GM04504 (cell line): ENCODE results near the gene ZNF143.
"Not testable (repeated sequence)": the region's sequence is repeated elsewhere in the genome, so short reads cannot be mapped to it uniquely, and the experiment has no call there.

Source experiments
- DNase-seq: peaks from one replicate; pipeline ENCODE4 v3.0.0-alpha.2; 2012; ENCODE audit warnings: low read depth

ZNF143 gene

GRCh38 chr11:9498457-9499078 is 37.8 kb downstream of the ZNF143 start:
- no peak for DNase-seq

DNA sequence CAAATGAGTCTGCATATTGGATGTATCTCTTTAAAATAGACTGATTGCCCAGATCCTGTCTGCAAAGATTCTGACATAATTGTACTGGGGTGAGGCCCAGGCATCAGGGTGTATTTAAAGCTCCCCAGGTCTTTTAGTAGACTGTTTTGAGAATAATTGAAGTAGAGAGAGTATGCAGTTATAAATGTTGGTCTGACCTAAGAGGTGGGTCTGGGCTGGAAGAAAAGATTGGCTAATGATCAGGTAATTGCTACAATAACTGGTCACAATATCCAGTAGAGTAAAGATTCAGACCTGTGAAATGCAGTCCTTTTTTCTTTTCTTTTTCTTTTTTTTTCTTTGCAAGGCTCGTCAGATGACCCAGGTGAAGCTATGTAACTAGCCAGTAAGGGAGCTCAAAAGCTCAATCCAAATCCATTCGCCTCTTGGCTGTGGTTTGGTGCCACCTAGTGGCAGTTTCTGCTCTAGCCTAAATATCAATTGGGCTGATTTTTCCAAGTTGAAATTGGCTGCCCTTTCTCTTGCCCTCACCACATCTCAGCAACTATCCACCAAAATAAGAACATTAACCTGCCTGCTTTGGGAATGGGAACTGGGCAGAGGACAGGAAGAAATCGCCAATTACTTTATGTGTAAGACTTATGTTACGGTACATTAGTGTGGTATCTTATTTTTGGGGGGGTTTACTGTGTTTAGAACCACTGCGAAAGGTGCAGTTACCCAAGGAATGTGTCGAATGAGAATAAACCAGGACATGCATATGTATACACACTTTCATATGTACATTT is 45.9 kb downstream of the ZNF143 start:
- DNase-seq: peak; percentile 52

GRCh38 chr11:9507277-9507580 is 46.4 kb downstream of the ZNF143 start:
- DNase-seq: no peak

GRCh38 chr11:9509041-9509440 is 48.2 kb downstream of the ZNF143 start:
- DNase-seq: no peak

- DNase-seq: no peak
These were observed 51.7 kb downstream of the ZNF143 start for GRCh38 chr11:9512370-9513019.

- not testable (repeated sequence) for DNase-seq
These were observed 53.8 kb downstream of the ZNF143 start for GRCh38 chr11:9514576-9514975.

DNA sequence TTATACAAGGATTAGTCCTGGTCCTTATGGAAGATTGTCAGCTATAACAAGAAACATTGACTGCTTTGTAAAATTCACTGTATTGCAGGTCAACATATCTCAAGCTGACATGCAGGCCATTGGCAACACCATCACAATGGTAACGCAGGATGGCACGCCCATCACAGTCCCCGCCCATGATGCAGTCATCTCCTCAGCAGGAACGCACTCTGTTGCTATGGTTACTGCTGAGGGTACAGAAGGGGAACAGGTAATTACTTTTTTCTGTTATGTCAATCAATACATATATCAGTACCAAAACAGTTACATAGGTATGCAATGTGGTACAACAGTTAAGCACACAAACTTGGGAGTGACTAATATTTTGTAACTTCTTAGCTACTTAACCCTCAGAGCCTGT is 55.3 kb downstream of the ZNF143 start:
- no peak for DNase-seq

GRCh38 chr11:9518835-9519410 is 58.1 kb downstream of the ZNF143 start:
- DNase-seq: no peak

DNA sequence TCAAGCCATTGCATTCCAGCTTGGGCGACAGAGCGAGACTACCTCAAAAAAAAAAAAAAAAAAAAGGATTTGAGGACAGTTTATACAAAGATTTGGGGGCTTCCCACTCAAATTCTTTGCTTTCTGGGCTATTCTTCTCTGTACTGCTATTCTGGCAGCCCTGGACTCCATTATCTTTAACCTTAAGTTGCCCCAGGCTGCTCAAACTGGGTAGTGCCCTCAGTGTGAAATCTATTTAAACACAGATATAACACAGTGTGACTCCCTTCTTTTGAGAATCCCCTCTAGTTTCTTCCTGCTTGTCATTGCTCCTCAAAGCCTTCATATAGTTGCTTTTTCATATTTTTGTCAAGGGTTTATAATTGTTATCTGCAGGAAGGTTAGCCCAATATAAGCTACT is 63.2 kb downstream of the ZNF143 start:
- no peak for DNase-seq

- no peak for DNase-seq
These were observed 64.3 kb downstream of the ZNF143 start for GRCh38 chr11:9525116-9525515.

GRCh38 chr11:9527481-9528135 is 66.8 kb downstream of the ZNF143 start:
- peak; percentile 85 for DNase-seq

- DNase-seq: no peak
These were observed 67.3 kb downstream of the ZNF143 start for GRCh38 chr11:9528136-9528501.

DNA sequence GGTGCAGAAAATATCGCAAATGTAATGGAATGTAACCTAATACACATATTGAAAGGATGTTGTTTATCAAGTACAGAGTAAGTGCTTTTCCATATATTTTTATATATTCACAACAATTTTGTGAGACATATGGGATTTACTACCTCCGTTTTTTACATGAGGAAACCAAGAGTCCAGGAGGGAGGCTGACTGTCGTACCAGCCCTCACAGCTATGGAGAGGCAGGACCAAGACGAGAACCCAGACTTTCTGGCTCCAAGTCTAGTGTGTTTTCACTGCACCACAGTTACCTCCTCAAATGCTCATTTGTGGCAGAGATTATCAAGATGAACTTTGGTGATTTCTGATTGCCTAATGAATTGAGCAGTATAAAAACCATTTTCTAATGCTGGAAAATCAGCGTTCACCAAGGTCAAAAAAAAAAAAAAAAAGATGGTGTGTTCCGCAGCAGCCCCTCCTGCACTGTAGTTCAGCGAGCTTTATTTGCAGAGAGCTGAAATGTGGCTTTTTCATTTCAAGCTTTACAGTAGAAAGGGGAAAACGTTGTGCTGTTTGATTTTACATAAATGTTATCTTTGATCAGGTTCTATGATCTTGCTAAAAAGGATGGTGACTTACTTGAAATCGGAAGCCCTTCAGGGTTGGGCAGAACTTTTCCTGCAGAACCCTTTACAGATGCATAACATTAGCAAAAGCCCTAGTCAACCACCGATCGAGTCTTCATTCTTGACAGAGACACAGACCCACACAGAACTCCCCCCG is 67.9 kb downstream of the ZNF143 start:
- DNase-seq: no peak

DNA sequence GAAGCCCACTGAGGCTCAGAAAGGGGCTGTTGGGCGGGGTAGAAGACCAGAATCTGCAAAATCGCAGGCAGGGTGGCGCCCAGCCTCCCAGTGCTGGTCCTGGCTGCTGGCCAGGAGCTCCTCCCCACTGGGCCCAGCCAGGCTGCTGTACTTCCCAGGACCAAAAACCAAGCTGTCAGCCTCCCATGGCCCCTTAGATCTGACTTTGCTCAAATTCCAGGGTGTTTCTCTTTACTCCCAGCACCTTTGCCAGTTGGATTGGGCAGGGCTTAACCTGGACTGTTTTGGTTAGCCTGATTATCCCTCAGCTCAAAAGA is 68.5 kb downstream of the ZNF143 start:
- DNase-seq: no peak

GRCh38 chr11:9530020-9530621 is 69.3 kb downstream of the ZNF143 start:
- no peak for DNase-seq

DNA sequence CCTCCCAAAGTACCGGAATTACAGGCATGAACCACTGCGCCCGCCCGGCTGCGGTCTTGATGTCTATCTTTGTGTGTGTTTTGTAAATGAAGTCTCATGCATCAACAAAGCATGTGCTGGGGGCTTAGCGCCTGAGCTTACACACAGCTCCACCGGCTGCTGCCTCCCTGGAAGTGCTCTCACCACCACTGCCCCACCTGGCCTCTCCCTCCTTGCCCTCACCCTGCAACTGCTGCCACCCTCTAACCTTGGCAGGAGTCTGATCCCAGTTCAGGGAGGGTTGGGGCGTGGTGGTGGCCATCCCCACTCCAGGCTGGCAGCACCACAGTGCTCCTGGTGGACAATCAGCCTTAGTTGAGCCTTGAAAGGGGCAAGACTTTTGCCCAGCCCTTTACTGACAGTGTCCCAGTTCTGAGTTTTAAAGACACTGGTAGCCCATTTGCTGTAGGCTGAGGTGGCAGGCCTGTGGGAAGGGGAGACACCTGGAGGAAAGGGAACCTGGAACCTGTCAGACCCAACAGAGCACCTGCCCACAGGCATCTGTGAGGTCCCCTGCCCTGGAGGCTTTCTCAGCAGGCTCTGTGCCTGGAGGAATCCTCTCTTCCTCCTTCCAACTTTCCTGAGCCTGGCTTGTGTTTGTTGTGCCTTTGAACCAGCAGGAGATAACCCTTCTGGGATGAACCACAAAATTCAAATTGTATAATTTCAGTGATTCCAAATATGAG is 70.3 kb downstream of the ZNF143 start:
- no peak for DNase-seq

DNA sequence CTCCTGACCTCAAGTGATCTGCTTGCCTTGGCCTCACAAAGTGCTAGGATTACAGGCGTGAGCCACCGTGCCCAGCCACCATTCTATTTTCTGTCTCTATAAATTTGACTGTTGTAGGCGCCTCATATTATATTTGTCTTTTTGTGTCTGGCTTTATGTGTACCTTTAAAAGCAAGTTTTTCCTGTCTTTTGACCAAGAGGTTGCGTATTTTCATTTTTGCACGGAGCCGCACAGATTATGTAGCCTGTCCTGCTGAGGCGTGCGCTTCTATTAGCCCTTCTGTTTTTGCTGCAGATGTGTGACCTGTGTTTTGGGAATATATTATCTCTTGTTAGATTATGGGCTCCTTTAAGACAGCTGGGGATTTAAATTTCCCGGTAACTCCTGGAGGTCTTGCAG is 72.2 kb downstream of the ZNF143 start:
- DNase-seq: no peak

DNA sequence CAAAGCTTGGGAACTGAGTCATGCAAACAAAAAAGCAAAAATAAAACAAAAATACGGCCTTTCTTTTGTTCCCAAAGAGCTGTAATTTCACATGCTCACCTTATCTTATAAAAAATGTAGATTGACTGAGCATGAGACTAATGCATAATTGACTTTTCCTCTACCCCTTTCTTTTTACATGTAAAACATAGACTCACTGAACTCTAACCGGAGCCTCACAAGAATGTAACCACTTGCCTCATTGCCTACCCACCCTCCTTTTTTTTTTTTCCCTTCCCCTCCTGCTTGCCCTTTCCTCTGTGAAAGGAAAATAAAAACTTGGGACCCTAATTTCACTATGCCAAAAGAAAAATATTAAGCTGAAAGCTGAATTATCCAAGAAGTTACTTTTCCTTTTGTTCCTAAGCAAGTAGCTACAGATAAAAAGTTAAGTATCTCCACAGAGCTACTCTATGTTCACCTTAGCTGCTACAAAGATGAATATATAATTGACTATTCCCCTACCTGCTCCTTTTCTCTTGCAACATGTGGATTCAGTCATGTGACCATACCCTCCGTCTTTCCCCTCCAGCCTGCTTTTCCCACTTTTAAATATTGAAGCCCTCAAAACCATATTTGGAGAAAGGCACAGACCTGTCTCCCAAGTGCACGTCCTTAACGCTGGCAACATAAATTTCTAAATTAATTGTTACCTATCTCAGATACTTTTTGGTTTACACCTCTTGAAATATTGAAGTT is 73.1 kb downstream of the ZNF143 start:
- DNase-seq: no peak

DNA sequence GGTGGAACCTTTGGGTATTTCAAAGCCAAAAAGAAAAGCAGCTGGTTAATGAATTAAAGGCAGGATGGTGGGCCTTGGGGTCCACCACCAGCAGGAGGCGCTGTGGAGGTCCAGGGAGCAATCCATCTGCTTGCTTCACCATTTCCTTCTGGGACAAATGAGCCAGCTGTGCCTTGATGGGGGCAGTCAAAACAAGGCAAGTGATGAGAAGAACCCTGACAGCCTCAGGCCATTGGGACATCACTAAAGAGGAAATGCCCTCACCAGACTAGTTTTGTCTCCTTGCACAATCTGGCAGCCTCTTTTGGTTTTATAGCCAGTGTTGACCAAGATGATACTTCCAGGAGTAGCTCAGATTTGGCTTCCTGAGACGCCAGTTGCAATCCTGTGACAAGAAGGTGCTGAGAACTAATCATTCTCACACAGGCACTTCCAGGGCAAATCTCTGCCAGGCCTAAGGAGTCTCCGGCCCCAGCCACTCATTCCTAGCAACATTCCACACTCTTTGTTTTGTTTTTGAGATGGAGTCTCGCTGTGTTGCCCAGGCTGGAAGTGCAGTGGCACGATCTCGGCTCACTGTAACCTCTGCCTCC is 74.5 kb downstream of the ZNF143 start:
- DNase-seq: peak; percentile 88

- DNase-seq: no peak
These were observed 77.7 kb downstream of the ZNF143 start for GRCh38 chr11:9538548-9538947.
